Heart right ventricle (tissue), 16 donors: ENCODE measurements around the gene TASP1. TPM values are rescaled to one million over a fixed set of nuclear protein-coding genes. Genes with fewer than 3 reads are reported as not detected.
A peak's percentile ranks its signal among the peaks of the same experiment; 100 is the strongest.

Experiments
- ATAC-seq, 8 donors: fragments of 200-7000 bp; cut with Tn5 transposase; one replicate each; pipeline ENCODE4 v1.9.1; 2020; ENCODE audit warnings: mild to moderate bottlenecking in 8 of 8, moderate library complexity in 8 of 8, moderate number of reproducible peaks in 1 of 8
- DNase-seq, 2 donors: peaks; one replicate each; pipeline ENCODE4 v3.0.0-alpha.2; 2020
- H3K27ac ChIP-seq, 10 donors: fragments of 200-600 bp; sonication (generic) in 2 of 10; one replicate each; pipeline versions ENCODE4 v1.5.0 to v1.8.0; 2020 to 2022; ENCODE audit warnings: mild to moderate bottlenecking in 3 of 10
- H3K27me3 ChIP-seq, 7 donors: fragments of 200-600 bp; one replicate each; pipeline ENCODE4 v1.8.0; 2021 to 2022; ENCODE audit warnings: mild to moderate bottlenecking in 2 of 7
- H3K36me3 ChIP-seq, 9 donors: fragments of 200-600 bp; sonication (generic) in 1 of 9; one replicate each; pipeline versions ENCODE4 v1.5.0 to v1.8.0; 2020 to 2022; ENCODE audit warnings: mild to moderate bottlenecking in 2 of 9
- H3K4me1 ChIP-seq, 9 donors: fragments of 200-600 bp; sonication (generic) in 1 of 9; one replicate each; pipeline versions ENCODE4 v1.5.0 to v1.8.0; 2020 to 2022; ENCODE audit warnings: mild to moderate bottlenecking in 4 of 9
- H3K4me3 ChIP-seq, 10 donors: fragments of 200-600 bp; sonication (generic) in 2 of 10; one replicate each; pipeline versions ENCODE4 v1.5.0 to v1.8.0; 2020 to 2022; ENCODE audit warnings: mild to moderate bottlenecking in 7 of 10, moderate library complexity in 2 of 10
- H3K9me3 ChIP-seq, 11 donors: fragments of 200-600 bp in 10 of 11; sonication (generic) in 2 of 11; one replicate each; pipeline versions ENCODE4 v1.5.0 to v1.8.0; 2013 to 2022; ENCODE audit warnings: mild to moderate bottlenecking in 2 of 11, control low read depth in 1 of 11, moderate library complexity in 1 of 11
- CTCF ChIP-seq, 9 donors: fragments of 200-600 bp; sonication (generic) in 2 of 9; IDR thresholded peaks; one replicate each; pipeline versions ENCODE4 v1.5.0 to v1.8.0; 2021 to 2022; ENCODE audit warnings: antibody characterized with exemption in 9 of 9, mild to moderate bottlenecking in 5 of 9, moderate library complexity in 1 of 9
- WGBS, 2 donors: extraction: QIAGEN DNeasy Blood & Tissue Kit; methylation state at CpG; one replicate each; pipeline ENCODE4 v1.1.7; 2013; ENCODE audit warnings: inconsistent platforms in 1 of 2; 5-methylcytosine and 5-hydroxymethylcytosine counted together
- intact Hi-C, 10 donors: fragments of 100-400 bp; cut with DNase I; formaldehyde crosslinking; loops; one replicate each; pipeline versions ENCODE4 v1.11.1 to v1.14.2; 2022
- polyA plus RNA-seq, 2 donors: library from polyadenylated mRNA; stranded (reverse); fragments of 200-250 nt; gene quantifications; one replicate each; pipeline ENCODE4 v1.2.3, GENCODE V29; 2013
- total RNA-seq, 10 donors: library from RNA; stranded (reverse); fragmentation: NEBNext Ultra II Directional in 3 of 10; extraction: Animal tissue kit (Norgen Biotek cat#: 25700) in 3 of 10; gene quantifications; one replicate each; pipeline versions ENCODE4 v1.2.1 to v1.2.4, GENCODE V29; 2021 to 2023
- donor health status: Arrhythmogenic right ventricular cardiomyopathy.
- donor health status: ischemic (EF 13 %, LVEDD 7.1; RV severe dilation, severe dysfunction).
- donor health status: healthy with polysubstance abuse.
- donor health status: DM: no; HTN: yes; CAD: no.
- donor health status: DM: no; HTN: no; CAD: no.
- donor health status: ischemic (EF 25% LVEDD 6.9; RV normal size, moderate dysfunction).
- donor health status: ischemic (EF 25% LVEDD 5.7; RV mildly dilated, moderate dysfunction).
- donor health status: healthy.
- donor health status: DM: yes; HTN: yes; CAD: no.
- donor health status: Ischemic cardiomyopathy.
- donor health status: ischemic (EF 35%, LVEDD 5.7; RV mildly dilated, moderate dysfunction).
- donor health status: nonischemic (EF 11% LVEDD 7.7; RV severe dilation, severe dysfunction).
- donor health status: DM: yes; HTN: yes; CAD: no.
- donor health status: PGD.
- donor health status: ischemic (EF 29% LVEDD 5.4; RV normal size, mild dysfunction).
- donor health status: nonischemic (EF 23%, LVEDD 6.1; RV moderate dilation, normal function).

The TASP1 gene
- total and polyA plus RNA-seq, 12 donors = 2.1 to 8.5 (median 5.8) TPM

GRCh38 chr20:13563854-13564253 is 74.9 kb downstream of the TASP1 start:
- intact Hi-C loops = no loop called here
- ATAC-seq (peak in 1 of 8 donors; percentile 57), DNase-seq (no peak)
- no peaks in the 10 kb centered on the region for H3K27me3 ChIP-seq
- H3K4me1 ChIP-seq = peaks cover 0 to 6% (median 0%) of the 10 kb centered on the region in 9 donors
- H3K9me3 ChIP-seq = peaks cover 0 to 19% (median 0%) of the 10 kb centered on the region in 11 donors
- H3K4me3 ChIP-seq = no peak overlapping the region
- 95 to 100% methylated on average over 1 of the region's 1 CpG for WGBS, 2 donors
- TF ChIP-seq CTCF (IDR thresholded peaks at IDR 0.05) = no peak
- peaks cover 0 to 23% (median 0%) of the 10 kb centered on the region in 9 donors for H3K36me3 ChIP-seq
- no peak overlapping the region for H3K27ac ChIP-seq

- Histone ChIP-seq H3K9me3 (no peaks in the 10 kb centered on the region), H3K4me1 (no peaks in the 10 kb centered on the region), H3K27ac (no peak overlapping the region), H3K4me3 (no peak overlapping the region), H3K27me3 (no peaks in the 10 kb centered on the region), H3K36me3 (peaks cover 0 to 22% (median 0%) of the 10 kb centered on the region in 9 donors)
- TF ChIP-seq CTCF (IDR thresholded peaks at IDR 0.05) = no peak
- no peak for DNase-seq
- no peak for ATAC-seq
- 96 to 100% methylated on average over 1 of the region's 1 CpG for WGBS, 2 donors
- intact Hi-C loops = no loop called here
Measured at GRCh38 chr20:13554706-13555105, 84.0 kb downstream of the TASP1 start.

- DNase-seq (no peak), ATAC-seq (no peak)
- no peak overlapping the region for H3K27ac ChIP-seq
- H3K4me3 ChIP-seq = no peak overlapping the region
- no peaks in the 10 kb centered on the region for H3K9me3 ChIP-seq
- intact Hi-C loops = no loop called here
- TF ChIP-seq CTCF (IDR thresholded peaks at IDR 0.05) = no peak
- no peaks in the 10 kb centered on the region for H3K4me1 ChIP-seq
- H3K36me3 ChIP-seq = peaks cover 0 to 22% (median 0%) of the 10 kb centered on the region in 9 donors
- 95 to 96% methylated on average over 3 of the region's 3 CpGs for WGBS, 2 donors
- H3K27me3 ChIP-seq = no peaks in the 10 kb centered on the region
Measured at GRCh38 chr20:13554076-13554475, 84.7 kb downstream of the TASP1 start.

- no peak for TF ChIP-seq CTCF (IDR thresholded peaks at IDR 0.05)
- intact Hi-C loops = no loop called here
- H3K27me3 ChIP-seq = no peaks in the 10 kb centered on the region
- no peak for ATAC-seq
- no peak for DNase-seq
- peaks cover 0 to 12% (median 0%) of the 10 kb centered on the region in 9 donors for H3K36me3 ChIP-seq
- no peaks in the 10 kb centered on the region for H3K4me1 ChIP-seq
- H3K9me3 ChIP-seq = no peaks in the 10 kb centered on the region
- H3K27ac ChIP-seq = no peak overlapping the region
- no peak overlapping the region for H3K4me3 ChIP-seq
- 90% methylated on average over 5 of the region's 5 CpGs for WGBS, 2 donors
Measured at GRCh38 chr20:13552061-13552460, 86.7 kb downstream of the TASP1 start.
